ENCODE results near the gene CPS1.

The CPS1 gene

DNA sequence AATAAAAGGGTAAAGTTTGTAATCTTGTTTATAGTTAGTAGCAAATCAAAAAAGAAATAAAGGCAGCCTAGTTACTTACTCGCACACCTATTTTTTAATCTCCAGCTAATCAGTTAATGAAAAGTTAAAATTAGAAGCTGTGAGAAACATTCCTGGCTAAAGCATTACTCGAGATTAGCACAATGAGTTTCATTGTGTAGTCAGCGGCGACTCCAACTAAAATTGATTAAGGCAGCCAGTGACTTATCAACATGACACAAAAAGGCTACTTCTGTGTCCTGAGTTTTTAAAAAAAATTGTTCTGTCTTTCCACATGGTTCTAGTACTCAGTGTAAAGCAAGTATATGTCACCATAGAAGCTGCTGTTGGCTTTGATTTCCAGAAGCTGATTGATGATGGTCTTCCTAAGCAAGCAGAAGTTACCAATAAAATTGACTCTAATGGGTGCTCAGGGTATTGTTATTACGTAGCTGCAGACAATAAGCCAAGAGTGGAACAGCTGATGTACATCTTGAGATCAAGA lies 159.2 kb downstream of the CPS1 start:
- Histone ChIP-seq H3K27ac (ENCODE audit: low read depth, low read length, poor library complexity, severe bottlenecking) (no peak overlapping the region), H4K20me1 (ENCODE audit: insufficient read depth, low read length) (no peaks in the 10 kb centered on the region), H3K9me2 (ENCODE audit: low read depth, low read length) (no peaks in the 10 kb centered on the region), H3K4me3 (ENCODE audit: low read depth, low read length, poor library complexity, severe bottlenecking) (no peak overlapping the region), H2AFZ (ENCODE audit: low read length) (no peak overlapping the region), H3F3A (ENCODE audit: insufficient read depth, low read length) (no peaks in the 10 kb centered on the region), H3K4me2 (ENCODE audit: low read length) (no peak overlapping the region), H3K79me2 (ENCODE audit: insufficient read depth, low read length) (no peaks in the 10 kb centered on the region), H3K4me1 (ENCODE audit: insufficient read depth, low read length, severe bottlenecking) (no peaks in the 10 kb centered on the region), H3K9ac (ENCODE audit: low read length) (no peak overlapping the region), H3K36me3 (ENCODE audit: insufficient read depth, low read length) (no peaks in the 10 kb centered on the region), H3K9me3 (ENCODE audit: low read length) (no peaks in the 10 kb centered on the region), H3K27me3 (ENCODE audit: insufficient read depth, low read length) (no peaks in the 10 kb centered on the region)
- TF ChIP-seq, protein P1, sequence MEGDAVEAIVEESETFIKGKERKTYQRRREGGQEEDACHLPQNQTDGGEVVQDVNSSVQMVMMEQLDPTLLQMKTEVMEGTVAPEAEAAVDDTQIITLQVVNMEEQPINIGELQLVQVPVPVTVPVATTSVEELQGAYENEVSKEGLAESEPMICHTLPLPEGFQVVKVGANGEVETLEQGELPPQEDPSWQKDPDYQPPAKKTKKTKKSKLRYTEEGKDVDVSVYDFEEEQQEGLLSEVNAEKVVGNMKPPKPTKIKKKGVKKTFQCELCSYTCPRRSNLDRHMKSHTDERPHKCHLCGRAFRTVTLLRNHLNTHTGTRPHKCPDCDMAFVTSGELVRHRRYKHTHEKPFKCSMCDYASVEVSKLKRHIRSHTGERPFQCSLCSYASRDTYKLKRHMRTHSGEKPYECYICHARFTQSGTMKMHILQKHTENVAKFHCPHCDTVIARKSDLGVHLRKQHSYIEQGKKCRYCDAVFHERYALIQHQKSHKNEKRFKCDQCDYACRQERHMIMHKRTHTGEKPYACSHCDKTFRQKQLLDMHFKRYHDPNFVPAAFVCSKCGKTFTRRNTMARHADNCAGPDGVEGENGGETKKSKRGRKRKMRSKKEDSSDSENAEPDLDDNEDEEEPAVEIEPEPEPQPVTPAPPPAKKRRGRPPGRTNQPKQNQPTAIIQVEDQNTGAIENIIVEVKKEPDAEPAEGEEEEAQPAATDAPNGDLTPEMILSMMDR (IDR thresholded peaks at IDR 0.05; ENCODE audit: low read length), result no peak
- TF ChIP-seq EZH2 (IDR thresholded peaks at IDR 0.05; ENCODE audit: borderline replicate concordance, low read length), result no peak

DNA sequence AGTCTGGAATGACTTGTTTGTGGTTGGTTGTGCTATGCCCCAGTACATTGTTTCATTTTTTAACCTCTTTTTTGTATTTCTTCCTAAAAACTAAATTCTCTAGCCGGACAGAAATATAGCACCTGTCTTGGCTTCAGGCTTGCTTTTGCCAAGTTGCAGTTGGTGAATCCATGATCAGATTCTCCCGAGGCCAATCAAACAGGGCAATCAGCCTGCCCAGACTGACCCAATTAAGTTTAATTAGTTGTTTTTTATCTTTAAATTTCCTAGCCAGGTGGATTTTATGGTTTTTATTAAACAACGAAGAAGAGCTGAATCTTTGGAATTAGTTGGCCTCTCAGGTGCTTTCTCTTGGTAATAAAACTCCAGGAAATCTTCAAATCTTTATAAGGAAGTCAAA lies 162.1 kb downstream of the CPS1 start:
- H2AFZ ChIP-seq (ENCODE audit: low read length), result no peak overlapping the region
- H3K36me3 ChIP-seq (ENCODE audit: insufficient read depth, low read length), result no peaks in the 10 kb centered on the region
- H3K9ac ChIP-seq (ENCODE audit: low read length), result no peak overlapping the region
- no peaks in the 10 kb centered on the region for H3F3A ChIP-seq (ENCODE audit: insufficient read depth, low read length)
- no peak overlapping the region for H3K4me3 ChIP-seq (ENCODE audit: low read depth, low read length, poor library complexity, severe bottlenecking)
- H3K9me2 ChIP-seq (ENCODE audit: low read depth, low read length), result no peaks in the 10 kb centered on the region
- H3K4me2 ChIP-seq (ENCODE audit: low read length), result no peak overlapping the region
- TF ChIP-seq, protein P1 (IDR thresholded peaks at IDR 0.05; ENCODE audit: low read length), result no peak
- no peak for TF ChIP-seq EZH2 (IDR thresholded peaks at IDR 0.05; ENCODE audit: borderline replicate concordance, low read length)
- H3K27ac ChIP-seq (ENCODE audit: low read depth, low read length, poor library complexity, severe bottlenecking), result no peak overlapping the region
- H3K4me1 ChIP-seq (ENCODE audit: insufficient read depth, low read length, severe bottlenecking), result no peaks in the 10 kb centered on the region
- H3K9me3 ChIP-seq (ENCODE audit: low read length), result no peaks in the 10 kb centered on the region
- H3K79me2 ChIP-seq (ENCODE audit: insufficient read depth, low read length), result no peaks in the 10 kb centered on the region
- H4K20me1 ChIP-seq (ENCODE audit: insufficient read depth, low read length), result no peaks in the 10 kb centered on the region
- no peaks in the 10 kb centered on the region for H3K27me3 ChIP-seq (ENCODE audit: insufficient read depth, low read length)

DNA sequence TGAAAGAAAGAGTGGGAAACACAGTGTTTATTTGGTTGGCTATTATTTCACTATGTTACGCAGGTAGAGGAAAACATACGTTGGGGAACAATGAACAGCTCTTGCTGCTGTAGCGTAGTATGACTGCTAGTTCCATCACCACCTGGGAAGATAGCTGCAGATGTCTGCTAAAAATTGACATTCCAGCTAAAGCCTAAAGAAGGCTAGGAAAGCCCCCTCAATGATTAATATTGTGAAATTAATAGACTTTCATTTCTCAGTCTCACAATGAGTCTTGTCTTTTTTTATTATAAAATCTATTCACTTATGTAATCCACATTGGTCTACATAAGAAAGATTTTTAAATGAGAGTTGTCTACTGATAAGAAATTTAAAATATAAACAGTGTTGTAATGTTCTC lies 165.7 kb downstream of the CPS1 start:
- H3K36me3 ChIP-seq (ENCODE audit: insufficient read depth, low read length), result no peaks in the 10 kb centered on the region
- no peaks in the 10 kb centered on the region for H3K9me3 ChIP-seq (ENCODE audit: low read length)

More for the DNA sequence above, 165.7 kb downstream of the CPS1 start:
- H3K4me1 ChIP-seq (ENCODE audit: insufficient read depth, low read length, severe bottlenecking), result no peaks in the 10 kb centered on the region
- H3K27ac ChIP-seq (ENCODE audit: low read depth, low read length, poor library complexity, severe bottlenecking), result no peak overlapping the region
- TF ChIP-seq EZH2 (IDR thresholded peaks at IDR 0.05; ENCODE audit: borderline replicate concordance, low read length), result no peak
- TF ChIP-seq, protein P1 (IDR thresholded peaks at IDR 0.05; ENCODE audit: low read length), result no peak
- H3K27me3 ChIP-seq (ENCODE audit: insufficient read depth, low read length), result no peaks in the 10 kb centered on the region
- no peak overlapping the region for H3K4me2 ChIP-seq (ENCODE audit: low read length)
- no peak overlapping the region for H3K4me3 ChIP-seq (ENCODE audit: low read depth, low read length, poor library complexity, severe bottlenecking)
- H3K9me2 ChIP-seq (ENCODE audit: low read depth, low read length), result no peaks in the 10 kb centered on the region
- H4K20me1 ChIP-seq (ENCODE audit: insufficient read depth, low read length), result no peaks in the 10 kb centered on the region
- no peaks in the 10 kb centered on the region for H3F3A ChIP-seq (ENCODE audit: insufficient read depth, low read length)
- H2AFZ ChIP-seq (ENCODE audit: low read length), result no peak overlapping the region
- H3K9ac ChIP-seq (ENCODE audit: low read length), result no peak overlapping the region
- H3K79me2 ChIP-seq (ENCODE audit: insufficient read depth, low read length), result no peaks in the 10 kb centered on the region

Data from OCI-LY1 (cell line).